ENCODE results near the gene PDE1C. TPM values are rescaled to one million over a fixed set of nuclear protein-coding genes. Genes with fewer than 3 reads are reported as not detected.

Gene PDE1C
- total and polyA plus RNA-seq, 2 of the 4 experiments (the other 2 are of a cell fraction), result 14.2 to 61.5 TPM

GRCh38 chr7:31963569-31964175 lies 106.5 kb downstream of the PDE1C start:
- ChIA-PET POLR2A (ENCODE audit: unreplicated experiment) (no interaction called here), CTCF (no interaction called here)
- no CpG with 5 or more reads among the region's 8 CpGs for WGBS, 2 experiments (ENCODE audit: extremely low coverage in 2 of 2, insufficient read length in 1 of 2)
- H3K4me1 ChIP-seq (ENCODE audit: control insufficient read depth, insufficient read depth, low read length), result no peaks in the 10 kb centered on the region; the same call in 1 of the 2 replicates
- TF ChIP-seq SMC3 (IDR thresholded peaks at IDR 0.05; ENCODE audit: low read depth, low read length) (no peak), MXI1 (IDR thresholded peaks at IDR 0.05; ENCODE audit: borderline replicate concordance, low read depth, low read length) (no peak), MAFK (IDR thresholded peaks at IDR 0.05; ENCODE audit: low read depth, low read length) (no peak), USF2 (IDR thresholded peaks at IDR 0.05; ENCODE audit: low read depth, low read length) (no peak), ELK1 (IDR thresholded peaks at IDR 0.05; ENCODE audit: borderline replicate concordance, low read depth, low read length) (no peak), CHD1 (IDR thresholded peaks at IDR 0.05; ENCODE audit: low read depth, low read length) (no peak), CTCF (conservative IDR thresholded peaks at IDR 0.05; ENCODE audit: low read depth, low read length) (no peak), MAZ (IDR thresholded peaks at IDR 0.05; ENCODE audit: borderline replicate concordance, low read depth, low read length) (no peak), RFX5 (IDR thresholded peaks at IDR 0.05; ENCODE audit: low read depth, low read length) (no peak), RAD21 (IDR thresholded peaks at IDR 0.05; ENCODE audit: low read length) (no peak), RCOR1 (IDR thresholded peaks at IDR 0.05; ENCODE audit: insufficient replicate concordance, low read length) (no peak), POLR2A (IDR thresholded peaks at IDR 0.05; ENCODE audit: low read depth, low read length) (no peak), FOS (IDR thresholded peaks at IDR 0.05; ENCODE audit: low read depth, low read length) (no peak), NFE2L2 (IDR thresholded peaks at IDR 0.05; ENCODE audit: low read depth, low read length) (no peak), CEBPB (IDR thresholded peaks at IDR 0.05; ENCODE audit: low read depth, low read length) (no peak), BHLHE40 (IDR thresholded peaks at IDR 0.05; ENCODE audit: low read depth, low read length) (no peak)
- DNase-seq (no peak), ATAC-seq (ENCODE audit: low read depth) (no peak)
- H2BK120ac ChIP-seq (ENCODE audit: low read depth, low read length), result no peak overlapping the region
- peaks cover 0 to 6% of the 10 kb centered on the region in 2 experiments; a peak in 1 of 4 replicates for H3K79me1 ChIP-seq (ENCODE audit: low read depth in 1 of 2, low read length in 2 of 2)
- H3K27me3 ChIP-seq (ENCODE audit: control insufficient read depth, insufficient read depth, low read length), result no peaks in the 10 kb centered on the region
- intact Hi-C loops (cut with micrococcal nuclease), result no loop called here
- H4K8ac ChIP-seq (ENCODE audit: low read depth in 2 of 2, low read length in 2 of 2), result no peak overlapping the region
- H2BK20ac ChIP-seq (ENCODE audit: low read depth, low read length), result no peak overlapping the region
- no peak overlapping the region for H3K4ac ChIP-seq (ENCODE audit: low read depth, low read length)
- no peak overlapping the region for H3K27ac ChIP-seq (ENCODE audit: insufficient read depth, low read length)
- no peaks in the 10 kb centered on the region for H3K36me3 ChIP-seq (ENCODE audit: control insufficient read depth, insufficient read depth, low read length)
- H4K20me1 ChIP-seq (ENCODE audit: insufficient read depth, low read length), result no peaks in the 10 kb centered on the region
- H2AFZ ChIP-seq (replicated peaks; ENCODE audit: low read length, poor library complexity), result no peak overlapping the region
- H2BK15ac ChIP-seq (ENCODE audit: low read depth, low read length), result no peak overlapping the region
- dilution Hi-C loops (cut with HindIII; ENCODE audit: low sequenced_read_pairs, unreplicated experiment), result no loop called here
- no peak overlapping the region for H2BK5ac ChIP-seq (ENCODE audit: low read depth, low read length, poor library complexity, severe bottlenecking)
- no peak overlapping the region for H4K5ac ChIP-seq (ENCODE audit: low read depth, low read length)
- no peak overlapping the region for H3K4me2 ChIP-seq (ENCODE audit: low read depth, low read length)
- peaks cover 3% of the 10 kb centered on the region; the same call in 1 of the 2 replicates for H3K9me3 ChIP-seq (ENCODE audit: control insufficient read depth, insufficient read depth, low read length)
- no peak overlapping the region for H2AK5ac ChIP-seq (ENCODE audit: low read depth, low read length)
- H3K9me1 ChIP-seq (ENCODE audit: insufficient read depth, low read length), result no peaks in the 10 kb centered on the region
- no peak overlapping the region for H3K14ac ChIP-seq (replicated peaks; ENCODE audit: low read depth, low read length)
- no peak overlapping the region for H3K4me3 ChIP-seq (ENCODE audit: insufficient read depth, low read depth, low read length)
- no peak overlapping the region for H2AK9ac ChIP-seq (replicated peaks; ENCODE audit: low read depth, low read length, poor library complexity)
- H3K9ac ChIP-seq (ENCODE audit: low read depth, low read length), result no peak overlapping the region
- no peak overlapping the region for H3K18ac ChIP-seq (ENCODE audit: low read depth, low read length)
- BruUV-seq (replicated peaks), result no TSS peak
- H4K91ac ChIP-seq (ENCODE audit: insufficient read depth, low read depth, low read length), result no peak overlapping the region
- in situ Hi-C loops (cut with MboI; ENCODE audit: low sequenced_read_pairs), result no loop called here
- no peak overlapping the region for H3K56ac ChIP-seq (ENCODE audit: extremely low read depth, insufficient read depth, low read length)
- no peak overlapping the region for H3K23ac ChIP-seq (ENCODE audit: low read depth, low read length)

All from IMR-90 (cell line).